Activated naive CD4-positive, alpha-beta T cell treated with Interleukin-2 at 50 U/mL for 16 hours (primary cell): ENCODE data around the gene NMT1.
"Not testable (repeated sequence)": the region's sequence is repeated elsewhere in the genome, so short reads cannot be mapped to it uniquely, and the experiment has no call there.

Experiments used
- DNase-seq: peaks from one replicate; pipeline ENCODE4 v3.0.0-alpha.2; 2020

NMT1 gene

DNA sequence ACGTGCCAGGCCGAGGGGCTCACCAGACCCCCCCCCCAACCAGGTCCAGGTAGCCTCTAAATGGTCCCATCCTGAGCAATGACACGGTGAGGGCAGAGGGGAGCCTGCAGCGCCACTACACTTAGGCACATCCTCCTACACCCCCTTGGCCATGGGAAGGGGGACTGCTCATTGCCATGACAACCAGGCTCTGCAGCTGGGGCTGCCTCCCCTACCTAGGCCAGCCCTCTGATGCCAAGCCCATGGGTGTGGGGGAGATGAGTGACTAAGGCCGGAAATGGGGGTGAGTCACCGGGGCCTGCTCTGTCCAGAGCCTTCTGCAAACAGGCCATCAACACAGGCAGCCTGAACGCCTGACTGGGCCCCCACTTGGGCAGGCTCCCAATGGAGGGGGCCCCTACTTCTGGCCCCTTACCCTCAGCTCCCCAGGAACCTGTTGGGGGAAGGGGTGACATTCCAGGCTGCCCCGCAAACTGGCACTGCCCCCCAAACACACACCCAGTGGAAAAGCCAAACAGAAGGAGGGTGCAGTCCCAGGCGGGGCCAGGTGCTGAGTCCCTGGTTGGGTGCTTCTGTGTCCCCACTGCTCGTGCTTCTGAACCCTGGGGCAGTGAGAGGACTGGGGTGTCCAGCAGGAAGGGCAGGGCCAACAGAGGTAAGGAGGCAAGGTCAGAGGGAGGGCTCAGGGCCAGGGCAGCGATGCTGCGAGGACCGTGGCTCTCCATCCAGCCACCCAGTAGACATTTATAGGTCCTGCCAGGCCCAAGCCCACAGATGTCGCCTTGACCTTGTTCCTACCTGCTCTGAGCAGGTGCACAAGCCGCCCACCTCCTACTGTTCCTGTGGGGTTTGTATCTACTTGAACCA is 63.0 kb downstream of the NMT1 start:
- peak; percentile 35 for DNase-seq

DNA sequence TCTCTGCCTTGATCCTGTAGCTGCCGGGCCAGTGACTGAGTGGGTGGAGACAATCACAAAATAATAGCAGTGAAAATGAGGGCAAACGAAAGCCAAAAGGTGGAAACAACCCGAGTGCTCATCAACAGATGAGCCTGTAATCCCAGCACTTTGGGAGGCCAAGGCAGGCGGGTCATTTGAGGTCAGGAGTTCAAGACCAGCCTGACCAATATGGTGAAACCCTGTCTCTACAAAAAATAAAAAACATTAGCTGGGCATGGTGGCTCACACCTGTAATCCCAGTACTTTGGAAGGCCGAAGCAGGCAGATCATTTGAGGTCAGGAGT is 63.6 kb downstream of the NMT1 start:
- not testable (repeated sequence) for DNase-seq

DNA sequence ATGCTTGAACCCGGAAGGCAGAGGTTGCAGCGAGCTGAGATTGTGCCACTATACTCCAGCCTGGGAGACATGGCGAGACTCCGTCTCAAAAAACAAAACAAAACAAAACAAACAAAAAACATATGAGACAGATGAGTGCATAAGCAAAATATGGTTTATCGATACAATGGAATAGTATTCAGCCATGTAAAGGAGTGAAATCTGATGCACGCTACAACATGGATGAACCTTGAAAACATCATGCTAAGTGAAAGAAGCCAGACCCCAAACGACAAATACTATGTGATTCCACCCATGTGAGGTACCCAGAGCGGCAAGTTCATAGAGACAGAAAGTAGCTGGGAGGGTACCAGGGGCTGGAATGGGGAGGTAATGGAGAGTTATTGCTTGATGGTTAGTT is 64.4 kb downstream of the NMT1 start:
- DNase-seq: no peak

DNA sequence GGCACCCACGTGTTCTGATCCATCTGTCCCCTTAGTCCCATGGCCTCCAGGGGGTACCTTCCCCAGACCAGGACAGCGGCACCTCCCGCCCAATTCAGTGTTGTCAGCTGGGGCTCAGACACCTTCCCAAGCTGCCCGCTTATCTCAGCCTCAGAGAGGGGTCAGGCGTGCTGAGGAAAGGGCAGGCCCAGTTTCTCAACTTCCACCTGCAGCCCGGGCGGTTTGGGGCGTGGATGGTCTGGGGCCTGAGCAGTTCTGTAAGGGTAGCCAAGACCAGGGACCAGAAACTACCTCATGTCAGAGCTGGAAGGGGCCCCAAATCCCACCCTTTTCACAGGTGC is 66.1 kb downstream of the NMT1 start:
- DNase-seq: no peak

DNA sequence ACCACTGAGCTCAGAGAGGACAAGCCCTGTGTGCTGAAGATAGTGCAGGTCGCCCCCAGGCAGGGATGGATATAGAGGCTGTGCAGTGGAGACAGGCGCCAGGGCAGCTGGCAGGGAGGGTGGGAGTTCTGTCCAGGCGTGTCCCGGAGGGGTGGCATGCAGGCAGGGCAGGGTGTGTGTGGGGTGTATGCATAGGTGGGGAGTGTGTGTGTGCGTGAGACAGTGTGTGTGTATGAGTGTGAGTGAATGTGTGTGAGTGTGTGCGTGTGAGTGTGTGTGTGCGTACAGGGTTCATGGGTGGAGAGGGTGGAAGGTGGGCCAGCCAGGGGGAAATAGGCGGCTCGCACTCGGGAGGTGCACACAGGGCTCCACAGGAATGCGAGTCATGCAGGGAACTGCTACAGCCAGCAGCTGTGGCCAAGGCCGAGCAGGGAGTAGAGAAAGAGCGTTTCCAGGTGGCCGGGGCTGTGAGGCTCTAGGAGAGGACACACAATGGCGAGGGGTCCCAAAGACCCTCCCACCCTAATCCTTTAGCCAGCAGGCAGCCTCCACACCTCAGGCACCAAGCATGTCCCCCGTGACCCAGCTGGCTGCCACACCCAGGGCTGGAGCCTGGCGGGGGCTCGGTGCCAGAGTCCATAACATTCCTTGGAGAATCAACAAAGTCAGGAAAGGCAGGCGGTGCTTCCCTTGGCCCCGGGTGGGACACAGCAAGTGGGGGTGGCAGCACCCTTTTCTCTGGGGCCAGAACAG is 66.6 kb downstream of the NMT1 start:
- DNase-seq: no peak

DNA sequence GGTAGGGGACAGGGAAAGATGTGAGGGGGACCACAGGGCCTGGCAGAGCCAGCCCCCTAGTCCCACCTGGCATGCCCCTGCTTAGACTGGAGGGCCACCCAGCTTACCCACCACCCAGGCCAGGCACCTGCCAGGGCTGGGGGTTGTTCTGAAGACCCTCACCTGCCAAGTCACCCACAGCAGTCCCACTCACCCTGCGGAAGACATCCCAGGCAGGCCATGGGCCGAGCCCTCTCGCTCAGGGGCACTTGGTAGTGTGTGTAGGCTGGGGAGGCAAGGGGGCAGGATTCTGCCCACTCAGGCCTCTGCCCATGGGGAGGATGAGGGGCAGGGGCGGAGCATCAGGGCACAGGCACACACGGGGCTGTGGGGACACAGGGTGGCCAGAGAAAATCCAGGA is 67.2 kb downstream of the NMT1 start:
- DNase-seq: no peak

DNA sequence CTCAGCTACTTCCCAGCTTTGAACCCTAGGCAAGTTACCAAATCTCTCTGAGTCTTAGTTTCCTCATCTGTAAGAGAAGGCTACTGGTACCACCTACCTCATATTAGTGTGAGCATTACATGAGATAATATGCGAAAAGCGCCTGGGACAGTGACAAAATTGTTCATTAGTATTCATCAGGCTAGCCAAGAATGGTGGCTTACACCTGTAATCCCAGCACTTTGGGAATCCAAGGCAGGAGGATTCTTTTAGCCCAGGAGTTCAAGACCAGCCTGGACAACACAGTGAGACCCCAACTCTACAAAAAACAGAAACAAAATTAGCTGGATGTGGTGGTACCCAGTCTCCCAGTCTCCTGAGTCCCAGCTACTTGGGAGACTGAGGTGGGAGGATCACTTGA is 67.9 kb downstream of the NMT1 start:
- DNase-seq: no peak

DNA sequence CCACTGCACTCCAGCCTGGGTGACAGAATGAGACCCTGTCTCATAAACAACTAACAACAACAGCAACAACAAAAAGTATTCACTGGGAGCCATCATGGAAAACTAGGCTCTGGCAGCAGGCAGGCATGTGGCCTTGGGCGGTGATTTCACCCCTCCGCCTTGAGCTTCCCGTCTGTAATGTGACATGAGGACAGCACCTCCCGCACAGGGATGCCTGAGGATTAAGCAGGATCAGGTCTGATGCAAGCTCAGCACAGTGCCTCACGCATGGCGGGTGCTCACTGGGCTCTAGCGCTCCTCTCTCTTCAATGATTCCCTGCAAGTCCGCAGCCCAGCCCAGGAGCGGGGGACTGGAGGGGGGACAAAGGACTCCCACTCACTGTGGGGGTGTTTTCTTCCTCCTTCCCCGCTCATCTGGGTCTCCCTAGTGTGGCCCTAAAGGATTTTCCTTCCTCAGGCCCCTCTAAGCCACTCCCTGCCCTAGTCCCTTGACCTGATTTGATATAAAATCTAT is 68.4 kb downstream of the NMT1 start:
- no peak for DNase-seq

DNA sequence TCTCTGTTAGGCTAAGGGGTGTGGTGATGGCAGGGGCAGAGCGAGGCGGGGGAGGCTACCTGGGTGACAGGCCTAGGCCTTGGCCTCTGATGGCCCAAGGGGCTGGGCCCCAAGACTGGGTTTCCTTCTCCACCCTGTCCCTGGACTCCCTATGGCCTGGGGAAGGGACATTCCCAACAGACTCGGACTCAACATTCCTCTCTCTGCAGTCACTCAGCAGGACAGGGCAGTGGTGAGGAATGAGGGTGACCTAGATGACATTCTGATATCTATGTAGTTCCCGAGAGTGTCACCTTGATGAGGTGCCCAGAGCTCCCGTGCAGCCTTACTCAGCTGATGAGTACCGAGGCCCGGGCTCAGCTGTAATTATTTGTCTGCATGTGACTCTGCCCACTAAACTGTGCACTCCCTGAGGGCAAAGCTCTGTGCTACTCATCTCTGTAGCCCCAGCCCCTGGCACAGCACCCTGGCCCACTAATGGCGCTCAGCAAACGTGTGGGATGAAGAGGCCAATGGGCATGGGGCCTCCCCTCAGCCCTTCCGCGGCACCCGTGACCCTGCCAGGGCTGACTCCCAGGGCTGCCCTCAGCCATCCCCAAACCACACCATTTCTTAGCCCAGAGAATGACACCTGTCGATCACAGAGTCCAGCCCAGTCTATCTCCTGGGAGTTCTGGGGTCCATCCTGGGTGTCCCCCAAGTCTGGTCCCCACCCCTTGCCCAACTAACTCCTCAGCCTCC is 69.0 kb downstream of the NMT1 start:
- DNase-seq: no peak

DNA sequence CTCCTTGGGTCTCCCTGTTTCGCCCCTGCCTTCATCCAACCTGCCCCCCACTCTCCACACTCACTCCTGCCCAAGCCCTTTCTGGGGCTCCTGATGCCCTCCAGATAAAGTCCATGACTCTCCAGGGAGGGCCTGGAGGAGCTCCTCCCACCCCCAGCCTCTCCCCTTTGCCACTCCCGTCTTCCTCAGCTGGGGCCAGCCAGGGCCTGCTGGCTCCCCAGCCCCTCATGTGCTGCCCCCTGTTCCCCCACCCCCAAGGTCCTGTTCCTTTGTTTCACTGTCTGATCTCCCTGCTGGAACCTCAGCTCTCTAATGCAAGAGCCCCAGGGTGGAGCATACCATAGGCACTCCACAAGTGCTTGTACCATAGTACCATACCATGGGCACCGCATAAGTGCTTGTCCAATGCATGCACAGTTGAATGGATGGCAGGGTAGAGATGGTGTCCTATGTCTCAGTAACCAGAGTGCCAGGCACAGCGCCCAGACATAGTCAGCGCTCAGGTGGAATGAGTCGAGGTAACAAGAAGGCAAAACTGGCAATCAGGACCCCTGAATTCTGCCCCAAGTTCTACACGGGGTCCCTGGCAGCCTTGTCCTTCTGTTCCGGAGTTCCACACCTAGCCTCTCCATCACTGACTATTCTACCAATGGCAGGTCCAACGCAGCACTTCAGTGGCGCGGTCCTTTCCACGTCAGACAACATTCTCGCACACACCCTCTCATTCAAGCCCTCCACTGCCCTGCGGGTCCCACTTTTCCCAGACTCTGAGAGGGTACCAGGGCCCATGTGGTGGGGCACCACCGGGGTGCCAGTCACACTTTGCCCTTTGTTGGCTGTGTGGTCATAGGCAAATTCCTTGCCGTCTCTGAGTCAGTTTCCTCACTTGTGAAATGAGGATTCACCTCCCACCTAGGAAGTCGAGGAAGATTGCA is 69.8 kb downstream of the NMT1 start:
- DNase-seq: no peak

DNA sequence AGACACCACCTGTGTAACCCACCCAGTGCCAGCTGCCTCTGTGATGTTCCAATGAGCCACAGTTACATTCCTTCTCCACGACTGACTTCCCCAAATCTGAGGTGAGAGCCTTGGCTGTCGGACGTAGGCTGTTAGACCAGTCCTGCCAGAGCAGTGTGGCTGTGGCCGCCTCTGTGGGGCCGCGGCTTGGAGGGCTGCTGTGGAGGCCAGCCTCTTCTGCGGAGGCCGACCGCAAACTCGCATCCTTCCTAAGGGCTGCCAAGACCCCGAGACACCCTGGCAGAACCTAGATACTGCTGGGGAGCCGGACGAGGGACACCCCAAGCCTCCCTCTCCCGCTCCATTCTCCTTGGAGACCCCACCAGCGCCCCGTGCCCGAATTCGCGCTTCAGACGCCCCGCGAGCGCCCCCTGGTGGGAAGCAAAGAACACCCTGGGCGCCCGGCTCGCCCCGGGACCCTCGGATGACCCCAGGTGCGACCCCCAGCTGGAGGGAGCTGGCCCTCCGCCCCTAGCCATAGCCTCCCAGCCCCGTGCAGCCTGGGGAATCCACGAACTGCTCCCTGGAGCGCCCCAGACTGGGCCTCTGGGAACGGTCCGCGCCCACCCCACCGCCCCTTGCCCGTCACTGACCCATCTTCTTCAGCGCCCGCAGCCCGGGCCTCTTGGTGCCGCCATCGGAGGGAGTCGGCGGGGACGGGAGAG is 70.7 kb downstream of the NMT1 start:
- DNase-seq: peak; percentile 46

DNA sequence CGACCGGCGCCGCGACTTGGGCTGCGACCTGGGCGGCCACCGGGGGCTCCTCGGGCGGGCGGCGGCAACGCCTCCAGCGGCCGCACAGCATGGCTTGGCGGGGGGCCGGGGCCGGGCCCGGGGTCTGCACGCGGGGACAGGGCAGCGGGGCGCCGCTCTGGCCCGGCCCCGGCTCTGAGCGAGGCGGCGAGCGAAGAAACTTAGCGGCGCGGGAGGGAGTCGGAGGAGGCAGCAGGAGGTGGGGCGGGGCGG is 71.1 kb downstream of the NMT1 start, which contains the start of gene PLCD3:
Gene PLCD3 (minus strand): TSS at position 196 of the 252 bp plus-strand sequence. CDS start 105 bp downstream, at position 91.
- no peak for DNase-seq

DNA sequence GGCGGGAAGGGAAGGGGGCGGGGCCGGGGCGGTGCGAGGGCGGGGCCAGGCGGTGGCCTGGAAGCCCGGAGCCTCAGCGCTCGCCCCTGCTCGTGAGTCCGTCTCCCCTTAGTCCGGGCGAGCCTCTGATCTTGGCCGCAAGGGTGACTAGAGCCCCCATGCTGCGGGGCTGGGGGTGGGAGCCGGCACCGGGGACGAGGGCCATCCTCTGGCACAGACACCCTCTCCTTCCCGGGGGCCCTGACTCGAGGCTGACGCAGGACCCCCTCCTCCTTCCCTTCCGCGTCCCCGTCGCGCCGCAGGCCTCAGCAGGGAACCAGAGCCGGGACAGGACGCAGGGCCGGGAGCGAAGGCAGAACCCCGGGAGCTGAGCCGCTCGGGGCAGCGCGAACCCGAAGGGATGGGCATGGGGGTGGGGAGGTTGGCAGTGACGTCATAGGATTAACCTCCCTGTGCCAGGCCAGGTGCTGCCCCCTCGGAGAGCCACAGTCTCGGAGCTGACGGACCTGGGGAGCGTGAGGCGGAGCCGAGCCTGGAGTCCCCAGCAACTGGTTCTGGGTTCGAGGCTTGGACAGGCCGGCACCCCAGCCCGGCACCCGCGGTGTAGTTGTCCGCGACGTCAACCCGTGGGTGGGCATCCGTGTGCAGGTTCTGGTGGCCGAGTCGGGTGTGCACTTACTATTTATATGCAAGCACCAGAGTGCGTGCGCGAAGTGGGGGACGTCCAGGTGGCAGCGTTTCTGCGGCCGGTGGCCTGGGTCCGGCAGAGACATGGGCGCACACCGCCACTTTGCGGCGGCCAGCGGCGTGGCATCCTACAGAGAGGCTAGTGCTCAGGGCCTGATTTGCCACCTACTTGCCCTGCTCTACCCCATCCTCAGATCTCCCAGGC is 71.7 kb downstream of the NMT1 start:
- DNase-seq: peak; percentile 68

DNA sequence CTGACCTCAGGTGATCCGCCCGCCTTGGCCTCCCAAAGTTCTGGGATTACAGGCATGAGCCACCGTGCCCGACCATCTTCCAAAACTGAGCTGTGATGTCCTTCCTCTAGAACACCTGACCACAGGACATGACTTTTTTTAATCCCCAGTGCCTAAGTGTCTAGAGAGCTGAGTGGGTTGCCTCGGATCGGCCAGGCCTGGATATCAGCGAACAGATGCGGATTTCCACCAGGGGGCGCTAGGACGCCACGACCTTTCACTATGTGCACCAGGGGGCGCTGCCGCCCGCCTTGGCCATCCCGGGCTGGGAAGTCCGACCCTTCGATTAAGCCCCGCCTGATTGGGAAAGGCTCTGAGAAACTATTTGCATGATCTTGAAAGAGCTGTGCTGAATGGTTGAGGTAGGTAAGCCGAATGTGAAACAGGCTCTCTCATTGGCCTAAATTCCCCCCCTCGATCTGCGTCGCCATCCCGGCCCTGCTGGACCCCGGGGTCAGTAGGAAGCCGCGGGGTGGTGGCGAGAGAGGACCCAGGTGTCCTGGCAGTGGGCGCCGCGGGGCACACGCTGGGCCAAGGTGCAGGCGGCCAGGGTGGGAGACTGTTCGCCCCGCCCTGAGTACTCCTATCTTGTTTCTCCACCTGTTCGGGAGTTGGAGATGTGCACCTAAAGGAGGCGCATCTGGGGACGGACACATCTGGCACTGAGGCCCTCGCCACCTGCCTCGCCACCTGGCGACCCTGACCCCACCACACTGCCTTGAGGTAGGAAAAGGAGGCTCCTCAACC is 74.3 kb downstream of the NMT1 start, which contains the start of gene ACBD4:
Gene ACBD4 (plus strand): TSS at position 496 of the 786 bp plus-strand sequence. CDS start 458 bp downstream, outside the sequence.
- peak; percentile 97 for DNase-seq

DNA sequence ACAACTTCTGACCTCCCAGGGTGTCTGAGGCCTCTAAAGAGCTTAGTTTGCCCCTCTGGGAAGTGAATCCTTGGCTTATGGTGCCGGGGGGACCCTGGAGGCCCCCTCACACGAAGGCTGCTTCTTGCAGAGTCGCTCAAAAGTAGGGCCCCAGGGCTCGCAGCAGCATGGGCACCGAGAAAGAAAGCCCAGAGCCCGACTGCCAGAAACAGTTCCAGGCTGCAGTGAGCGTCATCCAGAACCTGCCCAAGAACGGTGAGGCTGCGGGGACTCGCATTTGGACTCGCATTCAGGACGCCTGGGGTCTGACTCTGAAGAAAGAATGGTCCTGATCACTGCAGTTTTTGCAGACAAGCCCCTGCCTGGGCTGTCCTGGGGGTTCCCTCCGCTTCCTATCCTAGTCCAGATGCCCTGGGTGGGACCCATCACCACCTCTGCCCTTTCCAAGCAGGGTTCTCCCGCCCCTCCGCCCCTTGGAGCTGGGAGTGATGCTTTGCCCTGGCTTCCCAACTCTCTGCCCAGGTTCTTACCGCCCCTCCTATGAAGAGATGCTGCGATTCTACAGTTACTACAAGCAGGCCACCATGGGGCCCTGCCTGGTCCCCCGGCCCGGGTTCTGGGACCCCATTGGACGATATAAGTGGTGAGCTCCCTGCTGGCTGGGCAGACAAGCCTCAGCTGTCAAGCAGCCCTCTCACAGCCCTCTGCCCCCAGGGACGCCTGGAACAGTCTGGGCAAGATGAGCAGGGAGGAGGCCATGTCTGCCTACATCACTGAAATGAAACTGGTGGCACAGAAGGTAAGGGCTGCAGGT is 75.1 kb downstream of the NMT1 start:
- no peak for DNase-seq

DNA sequence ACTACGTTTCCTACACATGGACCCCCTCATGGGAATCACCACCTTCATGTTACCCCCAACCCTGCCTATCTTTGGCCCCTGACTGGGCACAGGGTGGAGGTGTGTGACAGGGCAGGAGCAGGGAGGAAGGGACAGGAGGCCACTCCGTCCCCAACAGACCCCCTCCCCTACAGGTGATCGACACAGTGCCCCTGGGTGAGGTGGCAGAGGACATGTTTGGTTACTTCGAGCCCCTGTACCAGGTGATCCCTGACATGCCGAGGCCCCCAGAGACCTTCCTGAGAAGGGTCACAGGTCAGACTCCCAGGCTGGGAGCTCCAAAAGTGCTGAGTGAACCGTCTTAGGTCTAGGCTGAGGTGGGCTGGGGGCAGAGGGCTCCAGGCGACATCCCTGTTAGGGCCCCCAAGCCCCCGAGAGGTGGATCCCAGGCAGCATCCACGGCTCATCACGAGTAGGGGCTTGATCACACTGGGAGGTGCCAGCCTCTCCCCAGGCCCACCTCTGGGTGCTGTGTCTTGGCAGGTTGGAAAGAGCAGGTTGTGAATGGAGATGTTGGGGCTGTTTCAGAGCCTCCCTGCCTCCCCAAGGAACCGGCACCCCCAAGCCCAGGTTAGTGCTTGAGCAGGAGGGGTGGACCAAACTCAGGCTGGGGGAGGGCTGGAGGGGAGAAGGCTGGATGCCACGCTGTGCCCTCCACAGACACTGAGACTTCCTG is 75.9 kb downstream of the NMT1 start:
- DNase-seq: no peak

DNA sequence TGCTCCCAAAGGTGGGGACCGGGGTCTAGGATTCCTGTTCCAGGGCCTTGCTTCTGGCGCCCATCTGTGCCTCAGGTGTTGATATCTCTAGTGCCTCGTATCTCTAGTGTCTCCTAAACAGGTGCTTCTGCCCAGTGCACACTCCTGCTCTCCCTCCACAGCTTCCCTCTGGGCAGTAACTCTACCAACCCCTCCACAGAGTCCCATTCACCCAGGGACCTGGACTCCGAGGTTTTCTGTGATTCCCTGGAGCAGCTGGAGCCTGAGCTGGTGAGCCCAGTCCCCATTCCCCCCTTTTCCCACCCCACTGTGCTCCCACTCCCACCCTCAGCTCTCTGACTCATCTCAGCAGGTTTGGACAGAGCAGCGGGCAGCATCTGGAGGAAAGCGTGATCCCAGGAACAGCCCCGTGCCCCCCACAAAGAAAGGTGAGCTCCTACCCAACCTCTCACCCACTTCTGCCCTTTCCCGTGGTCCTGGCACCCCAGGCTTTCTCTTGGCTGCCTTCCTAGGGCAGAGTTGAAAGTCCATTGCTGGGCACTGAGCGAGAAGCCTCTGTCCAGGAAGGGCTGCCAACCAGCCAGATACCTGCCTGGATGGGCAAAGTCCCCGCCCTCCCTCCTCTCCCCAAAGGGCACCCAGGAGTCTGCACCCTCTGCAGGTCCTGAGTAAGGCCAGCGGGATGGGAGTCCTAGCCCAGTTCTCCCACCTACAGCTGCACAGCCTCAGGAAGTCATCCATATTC is 76.6 kb downstream of the NMT1 start:
- DNase-seq: no peak
